HG03095 (cell line): Measurements from ENCODE around the gene LYZL4.

Experiments
- ATAC-seq: cut with Tn5 transposase; IDR thresholded peaks from one replicate; pipeline ENCODE4 v1.9.1; 2021; ENCODE audit warnings: moderate library complexity; ENCODE audit not compliant: unreplicated experiment

LYZL4 gene, protein sequence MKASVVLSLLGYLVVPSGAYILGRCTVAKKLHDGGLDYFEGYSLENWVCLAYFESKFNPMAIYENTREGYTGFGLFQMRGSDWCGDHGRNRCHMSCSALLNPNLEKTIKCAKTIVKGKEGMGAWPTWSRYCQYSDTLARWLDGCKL

DNA sequence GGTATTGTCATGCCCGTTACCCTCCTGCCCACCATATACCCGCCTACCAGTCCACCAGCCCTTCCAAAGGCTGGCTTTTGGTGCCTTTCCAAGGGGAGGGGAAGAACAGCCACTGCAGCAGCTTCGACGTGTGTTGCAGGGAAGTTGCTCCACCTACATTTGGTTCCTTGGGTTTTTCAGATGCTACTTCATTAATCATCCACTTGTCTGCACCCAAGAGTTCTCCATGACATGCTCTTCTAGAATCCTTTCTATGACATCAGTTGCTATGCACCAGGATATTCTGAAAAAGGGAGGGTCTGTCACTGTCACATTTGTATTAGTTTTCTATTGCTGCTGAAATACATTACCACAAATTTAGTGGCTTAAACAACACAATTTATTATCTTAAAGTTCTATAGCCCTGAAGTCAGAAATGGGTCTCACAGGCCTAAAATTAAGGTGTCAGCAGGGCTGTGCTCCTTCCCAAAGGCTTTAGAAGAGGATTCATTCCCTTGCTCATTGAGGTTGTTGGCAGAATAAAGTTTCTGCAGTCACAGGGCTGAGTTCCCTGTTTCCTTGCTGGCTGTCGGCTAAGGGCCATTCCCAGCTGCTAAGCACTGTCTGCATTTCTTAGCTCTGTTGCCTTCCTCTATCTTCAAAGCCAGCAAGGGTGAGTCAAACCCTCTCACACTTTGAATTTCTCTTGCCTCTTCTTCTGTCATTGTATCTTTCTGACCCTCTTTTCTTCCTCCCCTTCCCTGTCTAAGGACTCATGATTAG lies at the start of gene LYZL4:
Gene LYZL4 (minus strand): TSS at position 241 of the 762 bp plus-strand sequence. CDS start 3,359 bp downstream, outside the sequence.
- ATAC-seq, result no peak

DNA sequence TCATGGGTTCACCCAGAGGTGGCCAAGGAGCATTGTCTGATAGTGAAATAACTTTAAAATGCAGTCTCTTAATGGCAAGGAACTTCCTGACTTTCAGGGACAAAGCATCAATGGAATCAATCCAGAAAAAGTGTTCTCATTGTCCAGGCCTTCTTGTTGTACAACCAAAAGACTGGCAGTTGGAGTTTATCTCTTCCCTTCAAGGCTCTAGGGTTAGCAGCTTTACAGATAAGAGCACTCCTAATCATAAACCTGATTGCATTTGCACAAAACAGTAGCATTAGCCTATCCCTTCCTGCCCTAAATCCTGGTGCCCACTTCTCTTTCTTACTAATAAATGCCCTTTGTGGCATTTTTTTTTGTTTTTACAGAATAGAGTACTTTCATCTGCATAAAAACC lies 48.7 kb upstream of the LYZL4 start:
- no peak for ATAC-seq

DNA sequence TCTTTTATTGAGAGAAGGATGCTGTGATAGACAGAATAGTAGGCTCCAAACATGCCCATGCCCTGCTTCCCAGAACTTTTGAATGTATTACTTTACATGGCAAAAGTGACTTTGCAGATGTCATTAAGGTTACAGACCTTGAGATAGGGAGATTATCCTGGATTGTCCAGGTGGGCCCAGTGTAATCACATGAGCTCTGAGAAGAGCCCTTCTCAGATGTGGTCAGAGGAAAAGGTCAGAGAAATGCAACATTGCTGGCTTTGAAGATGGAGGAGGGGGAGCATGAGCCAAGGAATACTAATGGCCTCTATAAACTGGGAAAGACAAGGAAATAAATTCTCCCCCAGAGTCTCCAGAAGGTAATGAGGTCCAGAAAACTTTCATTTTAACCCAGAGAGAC lies 45.8 kb upstream of the LYZL4 start:
- ATAC-seq, result no peak

DNA sequence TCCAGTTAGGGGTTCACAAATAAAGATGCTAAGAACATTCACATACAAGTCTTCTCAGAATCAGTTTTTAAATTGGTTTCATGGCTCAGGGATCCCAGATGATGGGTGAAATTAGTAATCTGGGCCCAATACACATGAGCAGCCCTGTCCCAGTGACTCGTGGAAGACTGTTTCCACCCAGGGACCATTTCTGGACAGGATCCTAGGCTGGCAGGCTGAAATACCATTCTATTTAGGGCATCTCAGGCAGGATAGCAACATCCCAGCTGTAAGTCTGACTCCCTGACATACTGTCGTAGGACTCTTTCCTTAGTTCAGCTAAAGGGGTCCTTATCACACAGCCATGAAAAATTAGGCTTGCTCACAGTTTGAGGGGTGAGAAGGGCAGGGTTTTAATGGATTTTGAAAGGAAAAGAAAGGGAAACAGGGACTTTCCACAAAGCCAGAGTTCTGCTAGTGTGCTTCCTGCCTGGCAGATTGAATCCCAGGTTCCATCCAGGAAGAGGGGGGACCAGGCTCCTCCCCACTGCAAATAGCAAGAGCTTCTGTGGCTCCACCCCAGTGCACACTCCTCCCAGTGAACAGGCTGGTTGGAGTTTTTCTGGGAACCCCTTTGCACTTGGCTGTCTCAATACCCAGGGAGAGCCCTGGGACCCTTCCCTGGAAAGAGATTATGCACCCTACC lies 41.3 kb upstream of the LYZL4 start:
- ATAC-seq, result no peak

DNA sequence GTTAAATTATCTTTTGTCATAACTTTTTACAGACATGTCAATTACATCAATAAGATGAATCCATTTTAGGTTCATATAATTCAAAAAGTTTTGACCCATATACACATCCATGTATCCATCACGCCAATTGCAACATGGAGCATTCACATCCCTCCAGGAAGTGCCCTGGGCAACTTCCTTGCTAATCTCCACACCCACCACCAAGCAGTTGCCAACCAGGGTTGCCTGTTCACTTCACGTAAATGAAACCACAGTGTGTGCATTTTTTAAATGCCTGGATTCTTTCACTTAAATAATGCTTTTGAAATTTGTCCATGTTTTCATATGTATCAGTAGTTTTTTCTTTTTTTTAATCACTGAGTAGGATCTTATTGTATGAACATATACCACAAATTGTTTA lies 40.7 kb upstream of the LYZL4 start:
- no peak for ATAC-seq

DNA sequence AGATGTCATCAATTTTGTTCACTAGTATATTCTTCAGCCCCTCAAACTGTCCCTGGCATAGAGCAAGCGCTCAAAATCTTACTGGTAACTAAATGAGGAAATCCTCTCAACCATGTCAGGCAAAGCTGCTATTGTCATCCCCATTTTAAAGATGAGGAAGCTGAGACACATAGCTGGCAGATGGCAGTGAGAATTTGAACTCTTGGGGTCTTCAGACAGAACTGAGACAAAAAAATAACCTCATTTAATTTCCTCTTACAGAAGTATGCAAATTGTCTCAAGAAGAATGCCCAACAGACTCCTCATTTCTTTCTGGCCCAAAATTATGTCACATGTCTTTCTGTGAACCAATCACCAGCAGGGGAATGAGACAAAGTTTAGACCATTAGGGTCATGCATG lies 40.2 kb upstream of the LYZL4 start:
- no peak for ATAC-seq

DNA sequence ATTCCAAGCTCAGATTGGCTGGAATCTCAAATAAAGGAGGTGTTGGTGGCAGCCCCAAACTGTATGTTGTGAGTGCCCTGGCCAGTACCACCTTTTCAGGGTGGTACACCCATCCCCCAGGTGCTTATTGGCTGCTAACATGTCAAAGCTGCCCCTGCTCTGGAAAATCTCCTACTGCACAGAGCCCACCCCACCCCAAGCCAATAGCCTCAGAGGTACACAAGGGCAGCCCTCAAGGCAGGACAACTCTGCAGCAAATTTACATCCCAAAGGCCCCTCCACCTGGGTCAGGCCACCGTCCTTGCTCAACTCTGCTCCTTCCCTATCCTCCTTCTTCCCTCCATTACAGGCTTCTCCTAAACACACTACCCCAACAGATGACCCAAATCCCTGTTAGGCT lies 37.1 kb upstream of the LYZL4 start:
- no peak for ATAC-seq

DNA sequence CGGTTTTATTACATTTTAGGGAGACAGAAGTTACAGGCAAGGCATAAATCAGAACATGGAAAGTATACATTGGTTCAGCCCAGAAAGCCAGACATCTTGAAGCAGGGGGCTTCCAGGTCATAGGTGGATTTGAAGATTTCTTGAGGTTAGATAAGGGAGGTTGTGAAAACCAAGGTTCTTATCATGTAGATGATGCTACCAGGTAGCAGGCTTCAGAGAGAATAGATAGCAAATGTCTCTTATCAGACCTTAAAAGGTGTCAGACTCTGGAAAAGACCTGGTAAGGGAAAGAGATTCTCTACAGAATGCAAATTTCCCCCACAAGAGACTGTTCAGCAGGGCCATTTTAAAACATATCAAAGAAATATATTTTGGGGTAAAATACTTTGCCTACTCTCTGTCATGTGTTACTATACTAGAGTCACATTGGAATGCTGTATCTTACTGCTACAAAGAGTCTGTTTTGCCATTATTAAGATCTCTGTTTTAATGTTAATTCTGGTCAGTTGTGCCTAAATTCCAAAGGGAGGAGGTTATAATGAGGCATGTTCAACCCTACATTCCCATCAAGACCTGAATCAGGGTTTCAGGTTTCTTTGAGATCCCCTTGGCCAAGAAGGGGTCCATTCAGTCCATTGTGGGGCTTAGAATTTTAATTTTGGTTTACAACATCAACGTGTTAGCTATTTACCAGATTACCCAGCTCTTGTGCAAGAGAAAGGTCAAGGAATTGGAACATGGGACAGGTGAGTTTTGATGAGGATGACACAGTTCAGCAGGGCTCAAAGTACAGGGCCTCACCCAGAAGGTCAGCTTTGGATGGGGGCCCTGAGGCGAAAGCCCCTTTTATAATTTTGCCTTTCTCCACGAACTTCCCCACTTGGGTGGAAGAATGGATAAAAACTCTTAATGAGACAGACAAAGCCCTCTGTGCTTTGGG lies 36.0 kb upstream of the LYZL4 start:
- ATAC-seq, result no peak

DNA sequence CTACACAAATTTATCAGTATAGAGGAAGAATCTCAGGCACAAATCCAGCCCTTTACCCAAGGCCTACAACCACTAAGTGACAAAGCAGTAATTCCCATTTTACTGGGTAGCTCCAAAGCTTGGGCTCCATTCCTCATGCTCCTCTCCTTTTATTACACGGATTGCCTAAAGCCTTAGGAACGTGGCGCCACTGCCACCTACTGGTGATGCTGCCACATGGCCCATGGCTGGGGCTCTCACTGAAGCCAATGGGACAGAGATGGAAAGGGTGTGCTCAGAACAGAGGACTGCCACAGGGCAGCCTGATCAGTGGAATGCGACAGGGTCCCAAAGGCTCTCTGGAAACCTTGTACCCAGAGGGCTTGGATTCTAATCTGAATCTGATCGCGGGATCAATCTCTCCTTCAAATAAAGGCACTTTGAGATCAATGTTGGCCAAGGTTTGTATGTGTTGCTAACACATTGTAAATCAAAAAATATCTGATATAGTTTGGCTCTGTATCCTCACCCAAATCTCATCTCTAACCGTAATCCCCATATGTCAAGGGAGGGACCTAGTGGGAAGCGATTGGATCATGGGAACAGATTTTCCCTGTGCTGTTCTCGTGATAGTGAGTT lies 33.5 kb upstream of the LYZL4 start:
- no peak for ATAC-seq

DNA sequence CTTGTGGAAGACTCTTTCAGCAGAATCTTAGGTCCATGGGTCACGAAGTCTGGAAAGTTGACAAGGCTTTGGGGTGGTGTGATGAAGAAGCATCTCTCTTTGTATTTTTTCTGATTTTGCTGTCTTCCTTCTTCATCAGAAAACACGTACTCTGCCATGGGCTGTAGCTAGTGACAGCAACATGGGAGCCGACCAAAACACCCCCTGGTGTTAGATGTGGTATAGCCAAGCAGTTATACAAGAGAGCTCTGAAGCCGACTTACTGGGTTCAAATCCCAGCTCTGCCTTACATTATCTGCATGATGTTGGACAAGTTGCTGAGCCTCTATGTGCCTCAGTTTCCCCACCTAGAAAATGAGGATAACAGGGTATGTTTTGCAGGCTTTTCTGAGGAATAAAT lies 32.9 kb upstream of the LYZL4 start:
- no peak for ATAC-seq

DNA sequence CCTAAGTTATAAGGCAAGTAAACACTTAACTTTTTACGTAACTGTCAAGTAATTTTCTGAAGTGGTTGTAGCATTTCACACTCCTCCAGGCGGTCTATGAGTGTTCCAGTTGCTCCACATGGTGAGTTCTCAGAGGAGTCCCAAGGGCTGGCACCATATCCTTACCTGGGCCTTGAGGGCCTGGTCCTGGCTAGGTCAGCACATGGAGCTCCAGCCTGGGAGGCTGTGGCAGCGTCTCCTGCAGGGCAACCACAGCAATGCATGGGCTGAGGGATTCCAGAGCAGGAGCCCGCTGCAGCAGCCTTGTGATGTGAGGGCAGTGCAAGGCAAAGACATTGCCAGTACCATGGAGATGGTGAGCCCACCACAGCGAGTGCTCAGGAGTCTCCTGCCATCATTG lies 32.2 kb upstream of the LYZL4 start:
- no peak for ATAC-seq

DNA sequence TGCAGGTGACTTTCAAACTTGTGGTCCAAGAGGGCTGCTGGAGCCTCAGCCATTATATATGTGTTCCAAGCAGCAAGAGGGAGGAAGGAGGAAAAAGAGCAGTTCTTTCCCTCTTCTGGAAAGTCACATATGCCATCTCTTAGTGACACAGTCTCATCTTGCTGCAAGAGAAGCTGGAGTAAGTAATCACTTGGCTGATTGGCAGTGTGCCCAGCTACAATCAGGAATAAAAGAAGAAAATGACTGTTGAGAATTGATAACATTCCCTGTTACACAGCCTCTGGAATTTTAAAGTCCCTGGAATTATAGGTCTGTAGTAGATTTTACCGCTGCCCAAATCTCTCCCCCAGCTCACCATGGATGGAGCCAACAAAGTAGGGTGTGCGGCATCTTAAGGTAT lies 31.4 kb upstream of the LYZL4 start:
- no peak for ATAC-seq

DNA sequence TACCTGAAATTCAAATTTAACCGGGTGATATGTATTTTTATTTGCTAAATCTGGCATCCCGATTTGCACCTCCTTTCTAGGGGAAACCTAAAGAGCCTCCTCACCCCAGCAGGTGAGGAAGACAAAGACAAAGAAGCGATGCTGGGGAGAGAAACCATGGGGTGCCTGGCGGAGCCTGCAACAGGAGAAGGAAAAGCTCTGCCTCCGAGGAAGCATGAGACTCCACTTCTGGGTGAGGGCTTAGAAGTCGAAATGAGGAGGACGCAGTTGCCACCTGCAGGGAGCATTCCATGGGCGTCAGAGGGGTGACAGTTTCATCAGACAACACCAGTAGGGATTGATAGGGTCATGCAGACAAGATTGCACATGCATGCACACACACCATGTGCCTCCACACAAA lies 30.5 kb upstream of the LYZL4 start:
- no peak for ATAC-seq

DNA sequence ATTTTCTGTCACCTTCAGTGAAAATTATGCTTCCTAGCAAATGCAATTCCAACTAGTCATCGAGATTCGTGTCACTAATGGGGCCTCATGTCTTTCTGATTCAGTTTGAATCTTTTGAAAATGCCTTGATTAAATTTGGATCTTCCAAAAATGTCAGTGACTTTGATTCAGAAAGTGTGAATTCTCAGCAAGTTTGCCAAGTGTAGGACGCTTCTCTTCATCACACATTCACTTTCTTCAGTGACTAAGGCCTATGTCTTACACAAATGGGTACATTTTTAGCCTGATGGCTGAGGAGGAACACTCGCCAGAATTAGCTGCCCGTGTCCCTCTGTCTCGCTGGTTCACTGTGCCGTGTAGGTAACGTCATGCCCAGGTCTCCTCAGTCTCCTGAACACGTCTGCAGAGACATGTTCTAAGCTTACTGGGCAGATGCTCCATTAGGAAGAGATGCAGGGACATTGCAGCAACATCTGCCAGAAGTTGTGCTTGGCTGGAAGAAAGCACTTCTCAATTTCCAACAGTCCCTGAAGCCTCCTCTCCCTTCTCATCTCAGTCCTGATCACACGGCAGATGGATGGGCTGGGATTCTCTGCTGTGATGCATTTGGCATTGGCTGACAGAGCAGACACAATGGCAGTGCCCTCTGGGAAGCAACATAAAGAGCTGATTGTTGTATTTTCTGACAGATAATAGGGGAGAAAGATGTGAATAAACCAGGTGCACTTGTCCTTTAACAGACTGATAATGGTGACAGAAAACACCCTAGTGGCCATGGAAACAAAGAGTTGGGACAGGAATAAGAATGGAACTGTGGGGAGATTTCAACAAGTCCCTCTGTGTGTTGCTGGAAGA lies 29.1 kb upstream of the LYZL4 start:
- ATAC-seq, result no peak

DNA sequence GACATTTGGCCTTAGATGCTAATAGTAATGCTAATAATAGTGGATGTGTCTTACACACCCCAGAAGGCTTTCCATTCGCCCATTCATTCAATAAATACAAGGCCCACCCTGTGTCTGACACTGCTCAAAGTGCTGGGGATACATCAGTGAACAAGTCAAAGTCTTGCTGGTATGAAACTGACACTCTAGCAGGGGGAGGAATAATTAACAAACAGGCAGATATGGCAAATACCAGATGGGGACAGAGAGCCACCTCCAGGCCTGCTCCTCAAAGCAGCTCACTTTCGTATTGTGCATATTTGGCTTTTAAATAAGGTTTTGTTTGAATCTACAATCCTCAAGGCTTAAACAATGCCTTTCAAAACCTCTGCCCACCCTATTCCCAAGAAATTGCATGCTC lies 28.3 kb upstream of the LYZL4 start:
- no peak for ATAC-seq

DNA sequence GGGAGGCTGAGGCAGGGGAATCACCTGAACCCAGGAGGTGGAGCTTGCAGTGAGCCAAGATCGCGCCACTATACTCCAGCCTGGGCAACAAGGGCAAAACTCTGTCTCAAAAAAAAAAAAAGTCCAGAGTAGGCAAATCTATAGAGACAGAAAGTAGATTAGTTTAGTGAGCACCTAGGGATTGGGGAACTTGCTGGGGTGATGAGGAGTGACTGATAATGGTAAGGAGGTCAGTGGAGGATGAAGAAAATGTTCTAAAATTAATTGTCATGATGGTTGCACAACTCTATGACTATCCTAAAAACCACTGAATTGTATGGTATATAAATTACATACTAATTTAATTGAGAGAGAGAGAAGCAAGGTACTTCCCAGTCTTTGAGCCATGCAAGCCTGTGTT lies 27.8 kb upstream of the LYZL4 start:
- no peak for ATAC-seq

DNA sequence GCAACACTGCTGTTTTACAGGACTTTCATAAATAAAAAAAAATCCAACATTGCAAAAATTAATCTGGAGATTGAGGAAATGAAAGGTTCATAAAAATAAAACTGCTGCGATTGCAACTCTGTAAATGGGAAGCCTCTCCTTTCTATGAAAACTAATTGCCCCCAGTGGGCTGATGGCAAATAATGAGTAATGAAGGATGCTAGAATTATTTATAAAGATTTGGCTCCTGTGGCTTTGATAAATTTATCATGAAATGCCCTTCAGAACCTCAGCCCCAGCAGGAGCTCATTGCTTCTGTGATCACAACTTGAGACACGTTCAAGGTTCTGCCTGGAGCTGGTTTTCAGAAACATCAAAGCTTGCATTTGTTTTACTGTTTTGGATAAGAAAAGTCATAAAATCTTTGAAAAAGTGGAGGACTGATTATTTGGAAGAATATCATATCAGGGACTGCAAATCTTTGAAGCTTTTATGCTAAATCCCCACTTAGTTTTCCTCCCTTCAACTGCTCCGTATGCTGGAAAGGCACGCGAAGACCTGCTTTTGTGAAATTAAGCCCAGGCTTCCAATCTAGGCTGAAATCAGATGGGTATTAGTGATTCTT lies 24.5 kb upstream of the LYZL4 start:
- ATAC-seq, result no peak

DNA sequence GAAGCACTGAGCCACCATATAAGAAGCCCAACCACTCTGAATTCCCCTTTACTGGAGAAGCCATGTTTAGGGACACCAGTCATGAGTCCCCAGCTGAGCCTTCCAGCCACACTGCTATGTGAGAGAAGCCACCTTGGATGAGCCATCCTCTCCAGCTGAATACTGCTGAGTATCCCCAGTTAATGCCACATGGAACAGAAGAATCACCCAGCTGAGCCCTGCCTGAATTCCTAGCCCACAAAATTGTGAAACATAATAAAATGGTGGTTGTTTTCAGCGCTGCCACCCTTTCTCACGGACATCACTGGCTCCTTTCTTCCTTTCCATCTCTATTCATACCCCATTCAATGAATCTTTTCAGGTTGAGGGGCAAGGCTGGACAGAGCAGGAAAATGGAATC lies 22.1 kb upstream of the LYZL4 start:
- ATAC-seq, result no peak

DNA sequence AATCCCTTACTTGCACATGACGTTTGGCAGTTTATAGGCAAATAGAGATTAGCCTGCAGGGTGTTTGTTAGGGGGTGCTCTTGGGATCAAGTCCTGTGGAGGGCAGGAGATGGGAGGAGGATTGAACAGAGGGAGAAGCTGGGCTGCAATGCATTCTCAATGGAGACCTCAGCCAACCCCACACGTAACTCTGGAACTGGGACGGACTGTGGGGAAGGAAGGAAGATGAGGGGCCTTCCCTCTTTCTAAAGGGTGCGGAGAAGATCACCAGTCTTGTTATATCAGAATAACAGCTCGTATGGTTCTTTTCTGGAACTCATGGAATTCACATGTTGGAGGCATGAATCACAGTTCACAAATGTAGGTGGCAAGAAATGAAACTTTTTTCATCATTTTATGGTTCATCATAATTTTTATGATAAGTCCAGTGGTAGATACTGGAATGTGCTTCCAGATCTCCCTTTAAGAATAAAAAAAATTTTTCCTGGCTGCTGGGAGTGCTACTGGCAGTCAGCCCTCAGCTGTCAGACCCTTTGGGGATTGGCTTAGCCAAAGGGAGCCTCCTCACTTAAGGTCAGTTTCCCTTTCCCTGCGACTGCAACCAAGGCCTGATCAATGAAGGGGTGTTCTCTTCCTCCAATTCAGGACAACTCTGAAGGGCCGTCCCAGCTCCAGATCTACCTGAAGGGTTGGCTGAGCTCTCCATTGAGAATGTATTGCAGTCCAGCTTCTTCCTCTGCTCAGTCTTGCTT lies 20.5 kb upstream of the LYZL4 start:
- ATAC-seq, result no peak
